Stimulated activated CD4-positive, alpha-beta T cell treated with anti-CD3 and anti-CD28 coated beads, Interleukin-2, amount 100 ng/mL, for 48 hours (primary cell): Measurements from ENCODE around the gene TWIST2.

ENCODE experiments used
- DNase-seq, 2 donors: peaks; one replicate each; pipeline ENCODE4 v3.0.0-alpha.2; 2020

The TWIST2 gene

GRCh38 chr2:238875101-238875470 is 27.2 kb downstream of the TWIST2 start:
- DNase-seq, result no peak

DNA sequence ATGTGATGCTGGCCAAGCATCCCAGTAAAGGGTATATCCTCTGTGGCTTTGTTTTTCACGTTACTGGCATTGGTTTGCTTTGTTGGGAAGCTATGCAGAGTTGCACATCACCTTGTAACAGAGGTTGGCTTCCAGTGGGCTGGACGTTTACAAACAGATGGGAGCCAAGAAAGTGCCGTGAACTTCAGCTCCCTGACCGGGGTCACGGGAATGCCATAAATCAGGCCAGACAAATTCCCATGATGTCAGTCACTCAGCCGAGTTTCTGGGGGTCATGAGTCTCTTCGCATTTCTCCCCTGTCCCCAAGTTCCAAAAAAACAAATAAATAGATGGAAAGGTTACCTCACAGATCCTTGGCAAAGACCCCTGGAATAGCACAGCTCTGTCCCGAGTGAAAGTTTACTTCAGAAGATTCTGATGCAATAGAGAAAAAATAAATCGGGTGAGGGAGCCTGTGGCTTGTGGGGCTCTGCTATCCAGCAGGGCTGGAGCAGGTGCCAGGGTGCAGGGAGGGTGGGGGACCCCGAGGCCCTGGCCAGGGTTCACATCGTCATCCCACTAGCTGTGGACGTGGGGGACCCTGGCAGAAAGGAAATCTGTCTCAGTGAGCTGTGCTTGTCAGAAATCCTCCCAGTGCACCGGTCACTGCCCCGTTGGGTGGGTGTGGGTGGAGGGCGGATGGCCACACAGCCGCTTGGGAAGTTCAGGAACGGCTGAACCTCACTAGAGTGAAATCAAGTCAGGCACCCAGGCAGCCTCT is 27.8 kb downstream of the TWIST2 start:
- no peak for DNase-seq

DNA sequence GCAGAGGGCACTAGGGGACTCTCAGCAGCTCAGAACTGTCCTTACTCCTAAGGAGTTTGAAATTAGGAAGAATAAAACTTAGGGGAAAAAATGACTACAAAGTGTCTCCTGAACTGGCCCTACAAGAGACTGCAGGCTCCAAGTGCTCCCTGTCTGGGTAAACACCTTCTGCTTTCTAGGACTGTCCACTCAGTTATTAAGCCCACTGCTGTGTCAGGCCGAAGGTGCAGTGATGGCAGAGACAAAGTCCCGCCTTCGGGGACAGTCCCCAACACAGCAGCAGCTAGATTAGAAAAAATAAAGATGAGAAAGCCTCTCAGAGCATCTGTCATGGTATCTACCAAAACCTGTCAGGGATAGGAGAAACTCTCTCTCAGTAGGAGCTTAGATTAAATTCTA is 28.3 kb downstream of the TWIST2 start:
- no peak for DNase-seq

GRCh38 chr2:238878051-238878735 is 30.3 kb downstream of the TWIST2 start:
- no peak for DNase-seq

- DNase-seq, result no peak
Observed at GRCh38 chr2:238879043-238879442, 31.2 kb downstream of the TWIST2 start.

DNA sequence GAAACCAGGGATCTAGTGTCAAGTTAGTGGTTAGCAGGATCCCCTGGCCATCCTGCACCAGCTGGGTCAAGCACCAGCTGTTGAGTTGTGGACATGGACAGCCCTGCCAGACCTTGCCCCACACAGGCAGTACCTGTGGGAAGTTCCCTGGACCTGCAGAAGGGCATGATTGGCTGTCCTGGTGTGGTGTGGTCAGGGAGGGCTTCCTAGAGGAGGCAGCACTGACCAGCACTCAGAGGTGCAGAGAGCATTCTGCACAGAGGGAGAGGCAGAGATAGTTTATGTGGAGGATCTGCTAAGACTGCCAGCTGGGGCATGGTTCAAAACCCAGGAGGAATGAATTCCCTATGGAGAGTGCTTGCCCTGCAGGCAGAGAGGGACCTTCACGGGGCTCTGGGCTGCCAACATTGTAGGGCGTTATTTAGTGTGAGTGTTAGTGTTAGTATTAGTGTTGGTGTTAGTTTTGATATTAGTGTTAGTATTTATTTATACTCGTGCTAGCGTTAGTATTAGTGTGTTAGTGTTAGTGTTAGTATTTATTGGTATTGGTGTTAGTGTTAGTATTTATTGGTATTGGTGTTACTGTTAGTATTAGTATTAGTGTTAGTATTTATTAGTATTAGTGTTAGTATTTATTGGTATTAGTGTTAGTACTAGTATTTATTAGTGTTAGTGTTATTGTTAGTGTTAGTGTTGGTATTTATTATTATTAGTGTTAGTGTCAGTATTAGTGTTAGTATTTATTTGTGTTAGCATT is 31.9 kb downstream of the TWIST2 start:
- DNase-seq, result no peak

DNA sequence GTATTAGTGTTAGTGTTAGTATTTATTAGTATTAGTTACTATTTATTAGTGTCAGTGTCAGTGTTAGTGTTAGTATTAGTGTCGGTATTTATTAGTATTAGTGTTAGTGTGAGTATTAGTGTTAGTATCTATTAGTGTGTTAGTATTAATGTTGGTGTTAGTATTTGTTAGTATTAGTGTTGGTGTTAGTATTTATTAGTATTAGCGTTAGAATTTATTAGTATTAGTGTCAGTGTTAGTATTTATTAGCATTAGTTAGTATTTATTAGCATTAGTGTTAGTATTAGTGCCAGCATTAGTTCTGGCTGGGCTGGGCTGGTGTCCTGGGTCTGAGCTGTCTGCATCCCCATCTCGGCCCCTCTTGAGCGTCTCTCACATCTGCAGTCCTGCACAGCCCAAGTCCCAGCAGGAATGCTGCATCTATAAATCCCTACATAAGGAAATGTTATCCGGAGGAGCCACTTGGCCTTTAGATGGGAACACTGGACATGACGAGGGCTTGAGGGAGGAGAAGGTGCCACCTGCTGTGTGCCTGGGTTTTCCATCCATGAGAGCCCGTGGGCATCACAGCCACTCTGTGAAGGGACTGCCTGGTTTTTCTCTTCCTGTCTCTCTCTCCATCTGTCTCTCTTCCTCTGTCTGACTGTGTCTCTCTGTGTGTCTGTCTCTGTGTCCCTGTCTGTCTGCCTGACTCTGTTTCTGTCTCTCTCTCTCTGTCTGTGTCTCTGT is 33.6 kb downstream of the TWIST2 start:
- DNase-seq, result no peak

GRCh38 chr2:238882082-238882755 is 34.3 kb downstream of the TWIST2 start:
- no peak for DNase-seq

- no peak for DNase-seq
Observed at GRCh38 chr2:238883421-238883901, 35.6 kb downstream of the TWIST2 start.

DNA sequence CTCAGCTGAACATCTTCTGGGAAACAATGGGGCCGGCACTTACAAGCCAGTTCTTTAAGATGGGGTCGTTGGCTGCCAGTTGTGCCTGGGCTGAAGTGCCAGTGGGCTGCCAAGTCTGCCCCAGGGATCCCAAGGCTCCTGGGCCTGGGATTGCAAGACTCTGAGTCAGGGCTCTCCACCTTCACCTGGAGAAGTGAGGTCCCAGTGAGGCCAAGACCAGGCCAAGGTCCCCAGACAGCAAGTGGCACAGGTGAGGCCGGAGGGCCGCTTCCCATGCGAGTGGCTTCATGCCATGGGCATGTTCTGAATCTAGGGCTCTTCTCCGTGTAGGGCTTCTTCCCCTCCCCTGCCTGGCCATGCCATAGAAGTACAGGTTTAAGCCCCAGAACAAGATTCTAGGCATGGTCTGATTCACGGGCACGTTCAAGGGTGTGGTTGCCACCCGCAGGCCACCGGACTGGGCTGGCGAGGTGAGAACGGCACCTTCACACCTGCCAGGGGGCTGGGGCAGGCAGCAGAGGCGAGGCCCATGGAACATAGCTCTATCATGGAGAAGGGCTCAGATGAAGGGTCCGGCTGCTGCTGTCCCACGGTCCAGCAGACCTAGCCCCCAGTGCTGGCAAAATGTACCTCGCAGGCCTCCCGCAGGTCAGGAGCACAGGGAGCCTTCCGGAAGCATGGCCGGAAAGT is 36.4 kb downstream of the TWIST2 start:
- DNase-seq, result no peak

DNA sequence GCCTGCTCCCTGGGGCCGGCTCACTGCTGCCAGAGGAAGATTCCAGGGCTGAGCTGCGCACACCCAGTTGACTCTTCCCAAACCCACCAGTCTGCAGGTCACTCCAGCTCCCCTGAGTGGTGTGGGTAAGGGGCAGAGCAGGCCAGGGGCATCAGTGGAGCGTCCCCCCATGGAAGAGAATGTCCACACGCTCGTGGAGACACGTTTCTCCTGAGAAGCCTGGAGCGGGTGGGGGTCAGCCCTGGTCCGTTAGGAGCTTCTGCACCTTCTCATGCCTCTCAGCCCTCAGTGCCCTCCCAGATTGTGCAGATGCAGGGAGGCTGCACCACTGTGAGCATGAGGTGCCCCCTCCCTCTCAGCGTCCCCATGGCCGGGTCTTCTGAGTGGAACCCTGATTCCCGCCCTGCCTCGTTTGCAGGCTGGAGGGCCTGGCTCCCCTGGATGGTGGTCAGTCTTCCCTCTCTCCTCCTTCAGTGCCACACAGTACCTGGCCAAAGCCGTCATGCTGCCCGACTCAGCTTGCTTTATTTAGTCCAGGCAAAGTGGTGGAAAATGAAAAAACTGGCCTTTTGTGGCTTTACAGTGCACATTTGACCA is 37.0 kb downstream of the TWIST2 start:
- DNase-seq, result no peak

GRCh38 chr2:238886453-238887094 is 38.7 kb downstream of the TWIST2 start:
- DNase-seq, result no peak

DNA sequence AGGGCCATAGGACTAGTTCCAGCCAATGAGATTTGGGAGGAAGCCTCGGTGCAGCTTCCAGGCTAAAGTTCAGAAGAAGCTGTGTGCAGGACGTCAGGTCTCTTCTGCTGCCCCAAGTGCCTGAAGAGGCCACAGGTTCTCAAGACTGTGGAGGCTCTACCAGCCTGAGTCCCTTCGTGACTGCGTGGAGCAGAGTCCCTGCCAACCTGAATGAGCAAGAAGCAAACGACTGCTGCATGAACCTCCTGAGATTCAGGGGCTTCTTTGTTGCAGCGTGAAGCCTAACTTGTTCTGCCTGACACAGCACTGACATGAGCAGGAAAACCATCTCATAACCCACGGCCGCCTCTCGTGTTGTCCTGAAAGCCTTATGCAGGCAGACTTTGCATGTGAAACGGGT is 39.7 kb downstream of the TWIST2 start:
- DNase-seq, result no peak

- no peak for DNase-seq
Observed at GRCh38 chr2:238888781-238889180, 40.9 kb downstream of the TWIST2 start.

DNA sequence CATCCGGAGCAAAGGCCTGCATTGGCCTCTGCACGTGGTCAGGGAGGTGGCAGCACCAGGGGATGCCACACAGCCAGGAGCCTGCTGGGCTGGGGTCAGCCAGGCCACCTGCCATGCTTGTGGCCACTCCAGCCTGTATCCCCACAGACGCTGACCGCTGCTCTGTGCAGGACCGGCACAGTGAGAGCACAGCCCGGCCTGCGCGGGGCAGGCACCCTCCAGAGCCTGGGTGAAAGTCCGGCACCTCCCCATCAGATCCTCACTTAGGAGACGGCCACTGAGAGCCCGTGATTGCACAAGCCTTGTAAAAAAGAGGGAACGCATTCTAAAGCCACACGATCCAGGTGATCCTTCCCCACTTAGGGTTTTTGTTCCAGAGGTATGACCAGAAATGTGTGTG is 42.2 kb downstream of the TWIST2 start:
- DNase-seq, result no peak

DNA sequence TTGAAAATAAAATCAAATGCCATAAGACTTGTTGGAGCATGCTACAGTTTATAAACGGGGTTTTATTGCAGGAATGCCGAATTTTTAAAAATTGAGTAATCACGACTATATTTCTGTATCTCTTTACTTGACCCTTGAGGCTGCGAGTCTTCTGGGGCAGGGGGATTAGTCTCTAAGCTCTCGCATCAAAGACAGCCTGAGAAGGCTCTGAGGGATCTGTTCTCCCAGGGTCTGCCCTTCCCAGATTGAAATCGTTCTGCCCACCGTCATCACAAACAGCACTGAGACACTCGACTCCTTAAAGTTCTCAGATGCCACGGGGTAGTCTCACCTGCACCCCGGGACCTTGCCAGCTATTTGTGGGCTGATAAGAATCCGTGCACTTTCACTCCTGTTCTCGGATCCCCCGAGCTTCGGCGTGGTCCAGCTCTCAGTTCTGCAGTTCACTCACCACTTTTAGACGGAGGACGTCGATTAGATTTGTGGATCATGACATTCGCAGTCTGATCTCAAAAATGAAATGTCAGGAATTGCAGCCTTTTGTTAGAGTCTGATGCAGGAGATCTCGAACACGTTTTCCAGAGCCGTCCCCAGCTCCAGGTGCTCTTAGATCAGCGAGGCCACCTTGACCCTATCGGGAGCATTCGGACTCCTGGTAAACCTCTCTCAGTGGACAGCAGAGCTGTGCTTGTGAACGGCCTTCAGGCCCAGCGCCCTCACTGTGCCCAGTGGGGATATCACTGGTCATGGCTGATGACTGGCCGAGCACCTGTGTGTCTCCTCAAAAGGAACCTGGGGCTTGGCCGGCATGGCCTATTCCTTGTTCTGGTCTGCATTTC is 43.0 kb downstream of the TWIST2 start:
- no peak for DNase-seq

- DNase-seq, result no peak
Observed at GRCh38 chr2:238891457-238892203, 43.7 kb downstream of the TWIST2 start.

GRCh38 chr2:238892204-238892500 is 44.3 kb downstream of the TWIST2 start:
- no peak for DNase-seq

DNA sequence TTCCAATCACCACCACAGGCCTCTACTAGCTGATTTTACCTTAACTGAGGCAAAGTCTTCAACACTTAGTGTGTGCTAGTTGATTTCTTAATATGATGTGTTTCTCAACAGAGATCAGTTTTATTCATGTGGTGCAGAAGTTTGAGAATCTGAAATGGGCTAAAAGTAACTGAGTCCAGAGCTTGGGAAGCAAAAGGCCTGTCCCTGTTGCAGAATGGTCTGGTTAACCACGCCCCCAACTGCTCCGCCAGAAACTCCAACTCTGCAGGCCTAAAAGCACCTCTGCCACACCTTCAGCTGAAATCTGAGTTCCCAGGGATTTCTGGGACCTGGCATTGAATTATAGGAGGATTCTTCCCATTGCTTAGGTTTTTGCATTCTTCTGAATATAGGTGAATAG is 44.9 kb downstream of the TWIST2 start:
- DNase-seq, result no peak
